ENCODE measurements around the gene RGN.
"Not testable (repeated sequence)": the region's sequence is repeated elsewhere in the genome, so short reads cannot be mapped to it uniquely, and the experiment has no call there.

- TF ChIP-seq ZNF274 (IDR thresholded peaks at IDR 0.05; ENCODE audit: low read depth, low read length); YY1 (IDR thresholded peaks at IDR 0.05; ENCODE audit: insufficient read depth, insufficient read length): not testable (repeated sequence)
These were observed 57.4 kb downstream of the RGN start for GRCh38 chrX:47135650-47136049.

All from NT2/D1 (cell line).